IMR-90 (cell line): ENCODE results near the gene NCBP2.

Experiments used
- FOS ChIP-seq: fragments of 150-350 bp; IDR thresholded peaks from 2 replicates; pipeline ENCODE4 v1.6.1; 2016; ENCODE audit warnings: low read depth, low read length
- POLR2A ChIP-seq: IDR thresholded peaks from 2 replicates; pipeline ENCODE4 v1.6.1; 2012; ENCODE audit warnings: mild to moderate bottlenecking, low read depth, low read length
- TF ChIP-seq, protein P1 (sequence below): conservative IDR thresholded peaks from 2 replicates; pipeline ENCODE4 v1.5.1; 2012; ENCODE audit warnings: mild to moderate bottlenecking, low read depth, low read length, improper control_type of control experiment

DNA sequence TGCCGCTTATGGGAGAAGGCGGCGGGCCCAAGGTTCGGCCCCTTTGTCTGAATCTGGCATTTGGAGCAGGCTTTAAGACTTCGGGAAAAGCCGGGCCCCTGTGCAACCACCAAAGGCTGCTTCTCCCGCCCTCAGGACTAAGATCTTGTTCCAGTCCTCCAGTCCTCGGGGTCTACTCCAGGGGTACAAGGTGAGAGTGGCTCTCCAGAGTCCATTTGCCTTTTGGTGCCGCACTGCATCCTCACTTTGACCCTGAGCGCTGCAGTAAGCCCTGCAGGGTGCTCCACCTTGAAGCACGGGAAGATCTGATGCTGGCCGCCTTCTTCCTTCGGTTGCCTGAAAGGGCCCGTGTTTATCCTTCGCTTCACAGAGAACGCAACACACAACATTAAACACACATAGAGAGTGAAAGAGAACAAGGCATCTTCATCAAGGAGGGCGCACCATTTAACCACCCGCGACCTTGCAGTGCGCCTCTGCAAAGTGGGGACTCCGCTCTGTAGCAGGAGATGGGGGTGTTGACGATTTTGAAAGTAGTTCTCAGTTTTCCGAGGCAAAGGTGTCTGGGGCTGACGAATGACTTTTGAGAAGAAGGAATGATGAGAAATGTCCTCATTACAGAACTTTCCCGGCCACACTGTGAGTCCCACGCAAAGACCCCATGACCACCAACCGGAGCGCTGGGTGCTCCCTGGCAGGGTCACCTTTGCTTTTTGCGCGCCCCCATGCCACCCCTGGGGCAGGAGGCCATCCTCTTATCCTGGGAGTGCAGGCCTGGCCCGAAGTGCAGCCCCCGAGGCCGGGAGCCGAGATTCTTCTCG, 25.3 kb upstream of the NCBP2 start:
- TF ChIP-seq, protein P1, sequence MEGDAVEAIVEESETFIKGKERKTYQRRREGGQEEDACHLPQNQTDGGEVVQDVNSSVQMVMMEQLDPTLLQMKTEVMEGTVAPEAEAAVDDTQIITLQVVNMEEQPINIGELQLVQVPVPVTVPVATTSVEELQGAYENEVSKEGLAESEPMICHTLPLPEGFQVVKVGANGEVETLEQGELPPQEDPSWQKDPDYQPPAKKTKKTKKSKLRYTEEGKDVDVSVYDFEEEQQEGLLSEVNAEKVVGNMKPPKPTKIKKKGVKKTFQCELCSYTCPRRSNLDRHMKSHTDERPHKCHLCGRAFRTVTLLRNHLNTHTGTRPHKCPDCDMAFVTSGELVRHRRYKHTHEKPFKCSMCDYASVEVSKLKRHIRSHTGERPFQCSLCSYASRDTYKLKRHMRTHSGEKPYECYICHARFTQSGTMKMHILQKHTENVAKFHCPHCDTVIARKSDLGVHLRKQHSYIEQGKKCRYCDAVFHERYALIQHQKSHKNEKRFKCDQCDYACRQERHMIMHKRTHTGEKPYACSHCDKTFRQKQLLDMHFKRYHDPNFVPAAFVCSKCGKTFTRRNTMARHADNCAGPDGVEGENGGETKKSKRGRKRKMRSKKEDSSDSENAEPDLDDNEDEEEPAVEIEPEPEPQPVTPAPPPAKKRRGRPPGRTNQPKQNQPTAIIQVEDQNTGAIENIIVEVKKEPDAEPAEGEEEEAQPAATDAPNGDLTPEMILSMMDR, result no peak
- TF ChIP-seq POLR2A (no peak), FOS (no peak)
